Measurements from ENCODE around the gene ATG4C.

The ATG4C gene

GRCh38 chr1:62833529-62833928 lies 49.6 kb downstream of the ATG4C start (continued):
- no peak for TF ChIP-seq ZBTB7A (tag by site-specific recombination; IDR thresholded peaks at IDR 0.05; ENCODE audit: low read depth)
- no peak for TF ChIP-seq ZNF214 (tag by site-specific recombination; IDR thresholded peaks at IDR 0.05; ENCODE audit: borderline replicate concordance)
- TF ChIP-seq ZNF596 (tag by site-specific recombination; IDR thresholded peaks at IDR 0.05): no peak
- no peak for TF ChIP-seq ZNF174 (tag by site-specific recombination; IDR thresholded peaks at IDR 0.05)
- no peak for TF ChIP-seq OVOL3 (tag by site-specific recombination; IDR thresholded peaks at IDR 0.05)
- TF ChIP-seq ZNF521 (tag by site-specific recombination; IDR thresholded peaks at IDR 0.05): no peak
- TF ChIP-seq YY2 (tag by site-specific recombination; IDR thresholded peaks at IDR 0.05): no peak

- Histone ChIP-seq H3K9me3 (ENCODE audit: control insufficient read depth, insufficient read depth, low read depth, low read length) (no peaks in the 10 kb centered on the region), H3K36me3 (ENCODE audit: control insufficient read depth in 2 of 2, insufficient read depth in 1 of 2, low read length in 2 of 2) (no peaks in the 10 kb centered on the region), H3K4me1 (ENCODE audit: control insufficient read depth, insufficient read depth, low read length) (no peaks in the 10 kb centered on the region), H3K27ac (ENCODE audit: extremely low read depth, low read depth, low read length) (no peak overlapping the region), H3K4me3 (ENCODE audit: low read depth, low read length) (no peak overlapping the region)
- POLR2A ChIA-PET: no interaction called here
- CTCF ChIA-PET: interaction anchor here (0.7 kb wide), 1 partner anchor 255 kb away, joined by 5 read pairs; no protein-coding TSS in a partner anchor
- TF ChIP-seq BCL11A (tag by site-specific recombination; IDR thresholded peaks at IDR 0.05; ENCODE audit: low read depth) (no peak), ZSCAN30 (tag by site-specific recombination; IDR thresholded peaks at IDR 0.05) (no peak)
Measured at GRCh38 chr1:62834400-62834961, 50.5 kb downstream of the ATG4C start.

- Histone ChIP-seq H3K4me3 (ENCODE audit: low read depth, low read length) (no peak overlapping the region), H3K36me3 (ENCODE audit: control insufficient read depth in 2 of 2, insufficient read depth in 1 of 2, low read length in 2 of 2) (no peaks in the 10 kb centered on the region), H3K27ac (ENCODE audit: extremely low read depth, low read depth, low read length) (no peak overlapping the region), H3K4me1 (ENCODE audit: control insufficient read depth, insufficient read depth, low read length) (no peaks in the 10 kb centered on the region), H3K9me3 (ENCODE audit: control insufficient read depth, insufficient read depth, low read depth, low read length) (no peaks in the 10 kb centered on the region)
- TF ChIP-seq ZNF292 (tag by site-specific recombination; IDR thresholded peaks at IDR 0.05; ENCODE audit: borderline replicate concordance, low read depth) (no peak), ZNF692 (tag by site-specific recombination; IDR thresholded peaks at IDR 0.05) (no peak), ZNF704 (tag by site-specific recombination; IDR thresholded peaks at IDR 0.05) (no peak), ELK4 (IDR thresholded peaks at IDR 0.05; ENCODE audit: borderline replicate concordance, low read depth, low read length) (no peak), ZBTB17 (tag by site-specific recombination; IDR thresholded peaks at IDR 0.05) (no peak), ZNF585B (tag by site-specific recombination; IDR thresholded peaks at IDR 0.05) (no peak), ZNF362 (tag by site-specific recombination; IDR thresholded peaks at IDR 0.05) (no peak), ZNF561 (tag by site-specific recombination; IDR thresholded peaks at IDR 0.05; ENCODE audit: borderline replicate concordance) (no peak), ZBTB7A (tag by site-specific recombination; IDR thresholded peaks at IDR 0.05; ENCODE audit: low read depth) (no peak)
- ChIA-PET POLR2A (no interaction called here), CTCF (interaction anchor here (0.7 to 2.0 kb wide), 3 partner anchors 9 to 701 kb away, joined by 3 to 8 read pairs (median 4); no protein-coding TSS in a partner anchor)
Measured at GRCh38 chr1:62836856-62837540, 53.1 kb downstream of the ATG4C start.
